Activated CD4-positive, alpha-beta T cell treated with anti-CD3 and anti-CD28 coated beads, Interleukin-2, amount 50 U/mL, for 16 hours (primary cell): ENCODE measurements around the gene XXYLT1.

Source experiments
- DNase-seq: peaks from one replicate; pipeline ENCODE4 v3.0.0-alpha.2; 2020

XXYLT1 gene

GRCh38 chr3:195164573-195165264 lies 106.2 kb downstream of the XXYLT1 start:
- no peak for DNase-seq

GRCh38 chr3:195163719-195164572 lies 107.0 kb downstream of the XXYLT1 start:
- DNase-seq, result no peak

- DNase-seq, result no peak
These were observed 108.1 kb downstream of the XXYLT1 start for GRCh38 chr3:195162816-195163215.

- DNase-seq, result peak; percentile 27
These were observed 108.8 kb downstream of the XXYLT1 start for GRCh38 chr3:195162033-195162669.

GRCh38 chr3:195160908-195161434 lies 110.0 kb downstream of the XXYLT1 start:
- DNase-seq, result no peak

GRCh38 chr3:195160257-195160898 lies 110.6 kb downstream of the XXYLT1 start:
- DNase-seq, result no peak

- no peak for DNase-seq
These were observed 111.2 kb downstream of the XXYLT1 start for GRCh38 chr3:195159814-195160165.

GRCh38 chr3:195159117-195159813 lies 111.7 kb downstream of the XXYLT1 start:
- DNase-seq, result no peak

- DNase-seq, result no peak
These were observed 114.6 kb downstream of the XXYLT1 start for GRCh38 chr3:195156286-195156890.

- no peak for DNase-seq
These were observed 115.3 kb downstream of the XXYLT1 start for GRCh38 chr3:195155570-195156241.

- DNase-seq, result no peak
These were observed 116.0 kb downstream of the XXYLT1 start for GRCh38 chr3:195154793-195155535.

GRCh38 chr3:195154111-195154791 lies 116.7 kb downstream of the XXYLT1 start:
- DNase-seq, result no peak

- DNase-seq, result no peak
These were observed 117.3 kb downstream of the XXYLT1 start for GRCh38 chr3:195153653-195154052.

GRCh38 chr3:195153130-195153529 lies 117.8 kb downstream of the XXYLT1 start:
- no peak for DNase-seq

GRCh38 chr3:195151866-195152541 lies 119.0 kb downstream of the XXYLT1 start:
- DNase-seq, result no peak

GRCh38 chr3:195151402-195151801 lies 119.6 kb downstream of the XXYLT1 start:
- DNase-seq, result no peak

- peak; percentile 19 for DNase-seq
These were observed 120.5 kb downstream of the XXYLT1 start for GRCh38 chr3:195150181-195151118.
